HG03565 (cell line): ENCODE results near the gene TRIM69.

Source experiments
- ATAC-seq: cut with Tn5 transposase; IDR thresholded peaks from one replicate; pipeline ENCODE4 v1.9.1; 2021; ENCODE audit warnings: mild to moderate bottlenecking, moderate library complexity; ENCODE audit not compliant: unreplicated experiment

TRIM69 gene

GRCh38 chr15:44801364-44801763 is 65.0 kb downstream of the TRIM69 start:
- no peak for ATAC-seq

- ATAC-seq = no peak
Observed at GRCh38 chr15:44801797-44802196, 65.5 kb downstream of the TRIM69 start.

DNA sequence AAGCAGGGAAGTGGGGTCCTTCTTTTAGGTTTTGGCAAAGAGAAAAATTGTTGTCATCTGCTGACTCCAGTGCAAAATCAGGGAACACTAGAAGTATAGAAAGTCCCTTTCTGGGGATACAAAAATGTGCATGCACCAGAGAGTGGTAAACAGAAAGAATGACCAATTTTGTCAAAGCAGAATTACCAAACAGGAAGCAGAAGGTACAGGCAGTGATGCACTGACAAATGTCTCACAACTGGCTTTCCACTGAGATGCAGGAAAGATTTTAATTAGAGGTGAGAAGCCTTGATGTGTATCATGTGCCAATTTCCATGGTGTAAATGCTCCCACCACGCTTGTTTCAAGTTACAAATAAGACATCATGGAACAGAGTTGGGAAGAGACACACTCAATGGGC is 66.0 kb downstream of the TRIM69 start:
- no peak for ATAC-seq

DNA sequence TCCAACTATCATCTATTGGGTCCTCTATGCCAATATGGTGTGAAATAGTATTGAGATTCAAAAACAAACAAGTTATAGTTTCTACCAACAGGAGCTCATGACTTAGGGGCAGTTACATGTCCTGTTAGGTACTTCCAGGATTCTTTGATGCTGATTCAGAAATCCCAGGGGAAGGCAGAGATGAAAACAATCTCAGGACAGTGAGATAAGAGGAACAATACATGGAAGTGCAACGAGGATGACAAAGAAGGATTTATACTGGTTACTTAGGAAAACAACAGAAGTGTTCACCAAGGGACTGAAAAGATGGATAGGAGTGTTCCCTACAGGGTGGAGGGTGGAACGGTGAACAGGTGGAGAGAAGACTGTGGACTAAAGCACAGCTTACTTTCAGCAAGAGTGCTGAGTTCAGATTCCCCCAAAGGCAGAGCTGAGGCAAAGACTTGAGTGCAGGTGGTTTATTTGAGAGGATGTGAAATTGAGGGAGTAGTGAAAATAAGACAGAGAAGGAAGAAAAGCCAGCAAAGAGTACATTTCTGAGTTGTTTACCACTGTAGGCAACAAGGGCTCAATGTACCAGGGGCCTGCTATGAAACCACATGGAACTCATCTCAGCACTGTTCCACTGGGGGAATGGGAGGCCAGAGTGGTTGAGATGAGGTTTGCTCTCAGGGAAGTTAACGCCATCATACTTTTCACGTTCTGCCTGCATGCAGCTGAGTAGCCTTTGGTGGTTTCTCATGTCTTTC is 68.1 kb downstream of the TRIM69 start:
- ATAC-seq = no peak

DNA sequence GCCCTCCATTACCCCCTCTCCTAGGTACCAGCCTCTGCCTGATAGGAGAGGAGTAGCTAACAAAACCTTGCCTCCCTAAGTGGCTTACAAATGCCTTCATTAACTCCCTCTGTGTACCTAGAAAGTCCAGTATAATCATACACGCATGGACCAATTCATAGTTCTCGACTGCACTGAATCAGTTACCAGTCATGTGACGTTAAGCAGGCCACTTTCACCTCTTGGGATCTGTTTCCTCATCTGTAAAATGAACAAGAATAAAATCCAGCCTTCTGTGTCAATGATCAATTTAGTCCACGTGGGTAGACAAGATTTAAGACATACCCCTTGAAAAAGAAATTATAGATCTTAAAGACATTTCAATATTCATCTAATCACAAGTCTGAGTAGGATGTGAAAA is 72.2 kb downstream of the TRIM69 start:
- ATAC-seq = no peak

GRCh38 chr15:44810237-44810636 is 73.9 kb downstream of the TRIM69 start:
- no peak for ATAC-seq

DNA sequence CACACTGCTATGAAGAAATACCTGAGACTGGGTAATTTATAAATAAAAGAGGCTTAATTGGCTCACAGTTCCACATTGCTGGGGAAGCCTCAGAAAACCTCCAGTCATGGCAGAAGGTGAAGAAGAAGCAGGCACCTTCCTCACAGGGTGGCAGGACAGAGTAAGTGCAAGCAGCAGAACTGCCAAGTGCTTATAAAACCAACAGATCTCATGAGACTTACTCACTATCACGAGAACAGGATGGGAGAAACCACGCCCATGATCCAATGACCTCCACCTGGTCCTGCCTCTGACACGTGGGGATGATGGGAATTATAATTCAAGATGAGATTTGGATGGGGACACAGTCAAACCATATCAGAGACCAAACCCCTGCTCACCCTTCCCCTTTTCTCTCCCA is 75.0 kb downstream of the TRIM69 start:
- no peak for ATAC-seq

DNA sequence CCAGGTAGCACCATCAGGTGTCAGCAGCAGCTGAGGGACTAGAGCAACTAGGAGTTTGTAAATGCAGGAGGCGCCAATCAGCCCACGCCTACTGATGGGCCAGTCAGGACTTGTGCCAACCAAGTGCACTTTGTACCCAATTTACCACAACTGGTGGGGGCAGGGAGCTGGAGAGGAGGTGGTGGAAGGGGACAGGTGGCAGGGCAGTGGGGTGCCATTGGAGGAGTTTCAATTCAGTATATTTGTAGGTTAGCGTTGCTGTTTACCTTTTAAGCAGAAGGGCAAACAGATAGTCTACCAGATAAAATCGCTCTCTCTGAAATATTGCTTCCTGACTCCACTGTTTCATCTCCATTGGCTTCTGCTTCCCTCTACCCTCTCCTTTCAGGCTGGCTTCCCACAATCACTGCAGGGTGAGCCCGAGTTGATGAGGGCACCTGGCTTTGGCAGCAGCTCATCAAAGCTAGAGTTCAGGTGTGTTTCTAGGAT is 75.7 kb downstream of the TRIM69 start:
- ATAC-seq = no peak

GRCh38 chr15:44813231-44813630 is 76.9 kb downstream of the TRIM69 start:
- ATAC-seq = no peak
